HG02981 (cell line): ENCODE measurements around the gene FNDC11.

Experiments used
- ATAC-seq: cut with Tn5 transposase; IDR thresholded peaks from one replicate; pipeline ENCODE4 v1.9.1; 2021; ENCODE audit warnings: mild to moderate bottlenecking, moderate library complexity; ENCODE audit not compliant: unreplicated experiment

The FNDC11 gene

DNA sequence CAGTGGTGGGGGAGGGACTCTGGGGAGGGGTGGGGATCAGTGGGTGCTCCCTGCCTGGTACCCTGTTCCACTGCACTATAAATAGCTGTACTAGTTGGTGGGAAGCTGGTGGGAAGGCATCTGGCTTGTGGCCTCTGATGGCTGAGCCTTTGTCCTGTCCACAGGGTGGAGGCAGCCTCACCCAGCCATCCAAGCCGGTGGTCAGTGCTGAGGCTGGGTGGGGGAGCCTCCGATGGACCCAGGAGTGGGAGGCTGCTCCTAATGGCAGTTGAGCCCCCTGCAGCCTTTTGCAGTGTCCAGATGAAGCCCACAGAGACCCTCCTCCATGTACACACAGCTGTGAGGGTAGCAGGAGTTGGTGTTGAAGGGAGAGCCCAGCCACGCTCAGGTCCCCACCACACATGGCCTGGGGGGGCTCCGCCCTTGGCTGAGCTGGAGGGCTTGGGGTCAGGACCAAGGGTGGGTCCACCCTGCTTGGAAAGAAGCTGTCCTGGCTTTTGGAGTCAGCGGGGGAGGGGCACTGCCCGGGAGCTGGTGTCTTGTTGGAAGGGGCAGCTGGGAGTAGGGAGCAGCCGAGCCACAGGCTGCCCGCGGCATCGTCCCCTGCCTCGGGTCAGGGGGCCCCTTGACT is 30.9 kb upstream of the FNDC11 start:
- ATAC-seq, result no peak

DNA sequence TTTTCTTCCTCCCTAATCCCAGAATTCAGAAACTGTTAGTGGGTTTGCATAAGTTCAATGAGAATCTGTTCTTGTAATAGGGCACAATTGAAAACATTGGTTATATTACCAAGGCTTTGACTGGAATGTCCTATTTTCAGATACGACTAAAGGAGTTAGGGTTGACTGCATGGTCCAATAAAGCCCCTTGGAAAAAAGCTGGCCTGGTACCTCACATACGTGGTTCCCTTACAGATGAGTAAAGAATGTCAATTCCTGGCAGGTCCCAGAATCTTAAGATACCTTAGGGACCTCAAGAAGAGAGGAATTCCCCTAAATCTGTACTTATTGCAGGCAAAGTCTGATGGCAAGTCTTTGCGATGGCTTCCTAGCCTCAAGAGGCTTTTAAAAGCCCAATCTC is 28.8 kb upstream of the FNDC11 start:
- ATAC-seq, result no peak

DNA sequence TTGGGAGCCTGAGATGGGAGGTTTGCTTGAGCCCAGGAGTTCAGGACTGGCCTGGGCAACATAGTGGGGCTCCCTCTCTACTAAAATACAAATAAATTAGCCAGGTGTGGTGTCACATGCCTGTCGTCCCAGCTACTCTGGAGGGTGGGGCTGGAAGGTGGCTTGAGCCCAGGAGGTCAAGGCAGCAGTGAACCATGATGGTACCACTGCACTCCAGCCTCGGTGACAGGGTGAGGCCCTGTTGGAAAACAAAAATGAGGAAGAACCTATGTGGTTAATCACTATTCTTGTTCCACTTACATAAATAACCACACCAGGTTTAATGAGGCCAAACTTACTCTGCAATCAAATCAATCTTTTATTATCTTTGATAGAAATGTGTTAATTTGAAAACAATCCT is 28.0 kb upstream of the FNDC11 start:
- no peak for ATAC-seq

DNA sequence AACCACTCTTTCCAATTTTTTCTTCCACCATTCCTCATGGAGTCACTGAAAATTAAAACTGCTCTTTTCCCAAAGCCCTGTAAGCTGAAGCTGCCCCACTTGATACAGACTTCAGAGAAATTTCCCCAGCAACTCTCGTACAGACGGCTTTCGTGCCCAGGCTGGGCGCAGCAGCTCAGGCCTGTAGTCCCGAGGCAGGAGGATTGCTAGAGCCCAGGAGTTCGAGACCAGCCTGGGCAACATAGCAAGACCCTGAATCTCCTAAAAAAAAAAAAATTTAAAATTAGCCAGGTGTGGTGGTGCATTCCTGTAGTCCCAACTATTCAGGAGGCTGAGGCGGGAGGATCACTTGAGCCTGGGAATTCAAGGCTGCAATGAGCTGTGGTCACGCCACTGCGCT is 26.8 kb upstream of the FNDC11 start:
- no peak for ATAC-seq

DNA sequence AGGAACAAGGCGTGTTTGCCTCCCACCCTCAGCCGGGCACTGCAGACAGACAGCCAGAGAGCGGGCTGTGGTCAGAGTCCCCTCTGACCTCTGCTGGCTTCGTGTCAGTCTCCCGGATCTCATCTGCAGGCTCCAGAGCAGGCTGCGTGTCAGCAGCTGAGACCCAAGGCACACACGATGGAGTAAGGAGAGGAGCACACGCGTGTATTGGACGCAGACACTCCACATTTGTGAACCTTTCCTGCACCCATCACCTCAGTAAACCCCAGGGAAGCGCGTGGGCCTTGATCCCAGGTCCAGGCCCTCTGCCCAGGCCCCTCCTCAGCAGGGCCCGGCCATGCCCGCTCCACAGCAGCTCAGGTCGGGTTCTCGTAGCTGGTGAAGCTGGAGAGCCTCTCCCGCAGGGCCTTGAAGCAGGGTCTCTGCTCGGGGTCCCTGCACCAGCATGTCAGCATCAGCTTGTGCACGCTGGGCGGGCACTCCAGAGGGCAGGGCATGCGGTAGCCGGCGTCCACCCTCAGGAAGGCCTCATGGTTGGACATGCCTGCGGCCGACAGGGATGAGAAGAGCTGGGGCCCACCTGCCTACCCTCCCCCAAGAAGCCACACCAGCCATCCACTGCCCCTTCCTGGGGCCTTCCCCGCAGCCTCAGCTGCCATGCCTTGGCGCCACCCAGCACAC is 24.6 kb upstream of the FNDC11 start:
- ATAC-seq, result no peak

DNA sequence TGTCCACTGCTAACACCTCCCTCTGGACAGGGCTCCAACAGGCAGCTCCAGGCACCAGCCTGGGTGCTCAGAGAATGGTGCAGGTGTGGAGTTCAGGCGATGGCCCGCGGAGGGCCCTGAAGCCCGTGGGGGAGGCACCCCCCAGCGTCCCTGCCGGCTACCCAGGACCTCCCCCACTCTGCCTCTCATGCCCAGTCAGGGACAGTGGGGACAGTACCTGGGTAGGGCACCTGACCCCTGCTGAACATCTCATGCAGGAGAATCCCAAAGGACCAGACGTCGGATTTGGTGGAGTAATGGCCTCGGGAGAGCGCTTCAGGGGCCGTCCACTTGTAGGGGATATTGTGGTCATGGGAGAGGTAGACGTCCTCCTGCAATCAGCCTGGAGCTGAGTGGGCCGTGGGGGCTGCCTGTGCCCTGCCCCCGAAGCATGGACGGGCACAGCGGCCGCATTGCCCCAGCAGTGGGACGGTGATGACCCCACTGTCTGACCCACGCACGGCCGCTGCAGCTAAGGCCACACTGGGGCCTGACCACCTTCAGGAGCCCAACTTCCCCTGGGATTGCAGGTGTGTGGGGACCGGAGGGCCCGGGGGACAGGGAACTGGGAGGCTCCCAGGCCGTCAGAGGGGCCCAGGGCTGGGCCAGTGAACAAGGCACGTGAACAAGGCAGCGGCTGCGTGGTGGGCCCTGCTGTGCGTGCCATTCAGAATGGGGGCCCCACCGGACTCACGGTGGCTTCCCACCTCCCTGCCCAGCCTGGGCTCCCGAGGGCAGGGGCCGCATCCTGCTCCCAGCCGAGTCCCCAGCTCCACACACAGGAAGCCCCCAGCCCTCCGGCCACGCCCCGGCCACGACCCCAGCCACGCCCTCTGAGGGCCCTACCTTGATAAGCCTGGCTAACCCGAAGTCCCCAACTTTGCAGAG is 23.8 kb upstream of the FNDC11 start:
- no peak for ATAC-seq

DNA sequence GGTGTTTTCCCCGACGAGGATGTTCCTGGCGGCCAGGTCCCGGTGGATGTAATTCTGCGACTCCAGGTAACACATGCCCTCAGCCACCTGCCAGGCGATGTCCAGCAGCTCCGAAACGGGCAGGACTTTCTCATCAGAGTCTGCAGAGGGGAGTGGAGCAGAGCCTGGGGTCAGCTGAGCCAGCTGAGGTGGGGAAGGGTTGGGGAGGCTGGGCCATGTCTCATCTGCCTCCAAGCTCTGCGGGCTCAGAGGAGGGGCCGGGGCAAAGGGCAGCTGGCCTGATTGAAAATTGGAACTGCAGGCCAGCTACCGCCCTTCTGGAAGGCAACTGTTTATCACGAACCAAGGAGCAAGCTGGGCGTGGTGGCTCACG is 23.2 kb upstream of the FNDC11 start:
- no peak for ATAC-seq

DNA sequence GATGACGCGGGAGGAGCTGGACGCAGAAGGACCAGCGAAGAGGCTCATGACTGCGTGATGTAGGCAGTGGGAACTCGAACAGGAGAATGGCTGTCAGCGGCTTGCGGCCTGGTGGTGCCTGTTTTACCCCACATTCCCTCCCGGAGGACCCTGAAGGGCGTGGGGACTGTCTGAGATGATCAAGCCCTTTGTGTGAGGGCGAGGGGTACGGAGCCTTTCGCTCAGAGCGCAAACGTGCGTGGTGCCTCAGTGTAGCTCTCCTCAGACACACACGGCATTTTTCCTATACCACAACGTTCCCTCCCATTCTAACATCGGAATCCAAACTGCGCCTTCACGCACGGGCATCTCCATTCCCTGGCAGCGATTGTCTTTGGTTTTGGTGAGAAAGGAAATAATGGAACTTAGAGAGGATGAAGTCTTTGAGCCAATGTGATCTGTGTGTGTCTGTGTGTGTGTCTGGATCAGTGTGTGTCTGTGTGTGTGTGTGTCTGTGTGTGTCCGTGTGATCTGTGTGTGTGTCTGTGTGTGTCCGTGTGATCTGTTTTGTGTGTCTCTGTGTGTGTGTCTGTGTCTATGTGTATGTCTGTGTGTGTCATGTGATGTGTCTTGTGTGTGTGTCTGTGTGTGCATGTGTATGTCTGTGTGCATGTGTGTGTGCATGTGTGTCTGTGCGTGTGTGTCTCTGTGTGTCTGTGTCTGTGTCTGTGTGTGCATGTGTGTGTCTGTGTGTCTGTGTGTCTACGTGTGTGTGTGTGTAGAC is 22.1 kb upstream of the FNDC11 start:
- no peak for ATAC-seq

DNA sequence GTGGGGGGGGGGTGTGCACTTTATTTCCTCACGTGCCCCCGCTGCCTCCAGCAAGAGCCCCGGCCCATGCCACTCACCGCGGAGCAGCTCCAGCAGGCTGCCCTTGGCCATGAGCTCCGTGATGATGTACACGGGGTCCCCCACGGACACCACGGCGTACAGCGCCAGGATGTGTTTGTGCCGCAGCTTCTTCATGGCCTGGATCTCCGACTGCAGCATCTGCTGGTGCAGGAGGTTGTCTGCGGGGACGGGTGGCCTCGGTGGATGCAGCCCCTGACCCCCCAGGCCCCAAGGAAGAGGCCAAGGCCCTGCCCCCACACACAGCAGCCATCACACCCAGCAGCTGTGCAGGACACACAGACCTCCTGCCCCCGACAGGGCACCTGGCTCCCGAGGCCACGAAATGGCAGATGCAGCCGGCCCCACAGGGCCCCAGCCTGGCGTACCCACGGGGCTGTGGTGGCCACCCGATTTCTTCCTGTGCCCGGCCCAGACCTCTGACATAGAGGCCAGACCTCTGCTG is 21.4 kb upstream of the FNDC11 start:
- ATAC-seq, result no peak

DNA sequence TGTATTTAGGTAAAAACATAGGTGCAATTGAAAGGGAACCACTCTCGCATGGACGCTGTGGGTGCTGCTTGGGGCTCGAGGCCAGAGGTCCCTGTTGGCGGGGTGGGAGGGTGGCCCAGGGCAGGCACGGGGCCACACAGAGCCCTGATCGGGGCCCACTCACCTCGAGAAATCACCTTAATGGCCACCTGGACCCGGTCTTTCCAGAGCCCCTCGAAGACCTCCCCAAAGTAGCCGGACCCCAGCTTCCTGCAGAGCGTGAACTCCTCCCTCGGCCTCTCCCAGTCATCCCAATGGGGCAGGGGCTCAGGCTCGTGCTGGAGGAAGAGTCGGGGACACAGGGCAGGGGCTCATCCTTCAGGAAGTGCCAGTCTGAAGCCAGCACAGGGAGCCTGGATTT is 20.6 kb upstream of the FNDC11 start:
- no peak for ATAC-seq

DNA sequence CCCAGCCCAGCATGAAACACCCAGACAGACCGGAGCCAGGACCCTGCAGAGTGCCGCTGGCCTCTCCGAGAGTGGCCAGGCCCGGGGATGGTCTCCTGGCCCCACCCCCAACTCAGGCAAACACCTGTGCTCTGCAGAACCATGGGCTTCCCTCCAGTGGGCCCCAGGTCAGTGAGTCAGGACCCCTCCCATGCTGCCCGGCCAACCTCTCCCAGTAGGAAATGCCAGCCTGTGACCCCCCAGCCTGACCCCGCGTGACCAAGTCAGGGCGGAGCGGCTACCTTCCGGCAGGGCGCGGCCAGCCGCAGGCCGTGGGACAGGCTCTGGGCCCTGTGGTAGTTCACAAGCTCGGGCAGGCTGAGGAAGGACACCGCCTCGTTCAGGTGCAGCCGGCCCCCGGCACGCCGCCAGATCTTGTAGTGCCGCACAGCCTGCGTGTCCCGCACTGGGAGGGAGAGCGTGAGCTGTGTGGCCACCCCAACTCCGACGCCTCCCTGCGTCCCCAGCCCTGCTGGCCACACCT is 20.0 kb upstream of the FNDC11 start:
- no peak for ATAC-seq

DNA sequence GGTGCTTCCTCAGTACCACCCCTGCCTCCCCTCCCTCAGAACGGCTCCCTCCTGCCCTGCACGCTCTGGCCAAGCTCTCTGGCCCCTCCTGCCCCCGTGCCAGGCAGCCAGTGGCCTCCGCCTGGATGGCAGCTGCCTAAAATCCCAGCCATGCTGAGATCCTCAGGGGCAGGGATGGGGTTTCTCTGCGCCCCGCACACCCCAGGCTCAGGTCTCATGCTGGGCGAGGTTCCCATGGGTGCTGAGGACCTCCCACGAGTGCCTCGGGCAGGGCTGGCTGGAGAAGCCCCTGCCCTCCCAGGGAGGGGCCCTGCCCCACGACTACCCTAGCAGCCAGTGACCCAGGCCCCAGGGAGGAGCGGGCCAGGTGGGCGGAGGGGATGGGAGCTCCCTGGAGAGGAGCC is 19.5 kb upstream of the FNDC11 start:
- no peak for ATAC-seq

DNA sequence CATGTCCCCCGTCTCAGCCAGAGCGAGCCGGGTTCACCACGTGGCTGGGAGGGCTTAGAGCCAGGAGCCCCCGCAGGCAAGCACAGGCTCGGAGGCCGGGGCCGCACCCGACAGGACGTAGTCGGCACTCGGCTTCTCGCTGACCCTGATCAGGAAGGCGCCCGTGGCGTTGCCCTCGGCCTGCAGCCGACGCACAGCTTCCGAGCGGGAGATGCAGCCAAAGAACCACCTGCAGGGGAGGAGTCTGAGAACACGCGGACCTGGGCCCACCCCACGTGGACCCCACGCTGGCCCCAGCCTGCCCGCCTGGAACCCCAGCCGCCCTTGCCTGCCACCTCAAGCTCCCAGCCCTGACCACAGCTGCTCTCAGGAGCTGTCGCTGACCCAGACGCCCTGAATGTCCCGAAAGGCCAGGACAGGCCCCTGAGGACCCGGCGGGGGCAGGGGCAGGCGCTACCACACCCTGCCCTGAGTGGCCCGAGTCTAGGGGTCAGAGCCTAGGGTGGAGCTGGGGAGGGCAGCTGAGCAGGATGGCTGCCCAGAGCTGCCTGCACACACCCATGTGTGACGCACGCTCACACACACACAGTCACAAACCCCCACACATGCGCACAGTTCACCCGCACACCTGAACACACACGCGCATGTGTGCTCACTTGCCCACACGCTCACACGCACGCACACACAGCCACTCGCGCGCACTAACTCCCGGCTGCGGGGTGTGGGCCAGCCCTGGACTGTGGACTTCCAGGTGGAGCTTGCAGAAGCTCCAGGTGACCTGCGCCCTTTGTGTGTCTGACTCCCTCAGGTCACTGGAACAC is 18.9 kb upstream of the FNDC11 start:
- no peak for ATAC-seq

DNA sequence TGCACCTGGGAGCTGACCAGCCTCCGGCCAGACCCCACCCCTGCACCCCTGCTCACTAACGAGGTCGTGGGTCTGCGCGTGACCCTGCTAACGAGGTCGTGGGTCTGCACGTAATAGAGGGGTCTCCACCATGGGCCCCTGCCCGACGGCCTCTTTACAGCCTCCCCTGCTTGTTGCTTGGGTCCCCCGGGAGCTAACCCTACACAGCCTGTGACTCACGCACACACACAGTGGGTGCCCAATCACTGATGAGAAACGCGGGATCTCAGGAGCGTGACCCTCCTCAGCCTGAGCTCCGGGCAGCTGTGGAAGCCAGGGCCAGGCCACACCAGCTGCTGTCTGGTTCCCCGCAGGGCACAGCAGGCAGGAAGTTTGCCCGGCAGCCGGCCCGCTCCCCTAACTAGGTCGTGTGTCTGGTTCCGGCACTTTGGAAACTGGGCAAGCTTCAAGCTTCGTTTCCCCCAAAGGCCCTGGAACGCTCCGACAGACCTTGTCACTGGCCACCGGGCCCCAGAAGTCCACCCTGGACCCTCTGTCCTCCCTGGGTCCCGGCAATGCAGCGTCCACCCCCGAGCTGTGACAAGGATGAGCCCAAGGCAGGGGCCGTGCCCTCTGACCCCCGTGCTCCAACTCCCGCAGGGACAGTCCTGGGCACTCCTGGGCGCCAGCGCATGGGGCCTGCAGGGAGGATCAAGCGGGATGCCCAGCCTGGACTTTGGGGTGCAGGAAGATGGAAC is 17.6 kb upstream of the FNDC11 start:
- ATAC-seq, result no peak

DNA sequence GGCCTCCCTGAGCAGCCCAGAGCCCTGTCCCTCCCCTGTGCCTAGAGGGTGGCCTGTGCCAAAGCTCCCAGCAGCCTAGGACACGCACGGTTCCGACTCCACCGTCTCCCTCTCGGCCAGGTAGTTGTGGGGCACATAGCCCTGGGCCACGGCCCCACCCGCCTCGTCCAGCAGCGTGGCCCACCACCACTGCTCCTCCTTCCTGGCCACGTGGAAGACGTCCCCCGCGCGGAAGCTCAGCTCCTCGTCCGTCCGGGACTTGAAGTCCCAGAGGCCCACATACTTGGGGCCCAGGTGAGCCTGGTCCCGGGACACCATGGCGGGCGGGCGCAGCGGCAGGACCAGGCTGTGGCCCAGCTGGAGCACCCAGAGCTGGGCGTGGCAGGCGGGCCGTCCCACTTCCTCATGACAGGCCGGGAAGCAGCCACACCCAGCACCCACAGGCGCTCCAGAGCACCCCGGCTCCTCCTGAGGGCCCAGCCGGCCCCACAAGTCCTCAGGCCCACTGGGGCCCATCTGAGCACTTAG is 16.9 kb upstream of the FNDC11 start, which contains the start of gene PTK6:
Gene PTK6 (minus strand): TSS at position 380 of the 528 bp plus-strand sequence. CDS start 62 bp downstream, at position 318.
- ATAC-seq, result no peak

DNA sequence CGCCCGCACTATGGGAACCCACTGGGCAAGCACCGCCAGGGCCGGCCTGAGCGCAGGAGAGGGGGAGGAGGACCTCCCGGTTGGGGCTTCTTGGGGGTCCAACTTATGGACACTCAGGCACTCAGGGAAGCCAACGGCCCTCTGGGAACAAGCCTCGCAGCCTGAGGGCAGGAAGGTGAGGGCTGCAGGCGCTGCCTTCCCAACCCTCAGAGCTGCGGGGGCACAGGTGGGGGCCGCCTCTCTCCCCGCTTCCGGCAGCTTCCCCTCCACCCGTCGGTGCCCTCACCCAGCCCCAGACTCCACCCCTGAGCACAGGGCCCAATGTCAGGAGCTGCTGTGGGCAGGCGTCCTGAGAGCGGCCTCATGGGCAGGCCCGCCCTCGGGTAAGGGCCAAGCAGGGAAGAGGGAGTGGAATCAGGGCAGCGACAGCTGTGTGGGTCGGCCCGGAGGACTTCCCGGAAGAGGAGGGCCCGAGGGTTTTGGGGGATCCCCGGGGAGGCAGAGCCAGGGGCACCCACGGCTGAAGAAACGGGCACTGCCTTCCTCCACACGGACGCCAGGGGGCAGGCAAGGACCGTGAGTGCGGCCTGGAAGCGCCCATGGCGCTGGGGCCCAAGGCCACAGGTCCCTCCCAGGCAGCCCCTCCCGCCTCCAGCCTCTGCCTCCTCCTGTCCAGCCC is 16.3 kb upstream of the FNDC11 start:
- peak; percentile 79 for ATAC-seq

DNA sequence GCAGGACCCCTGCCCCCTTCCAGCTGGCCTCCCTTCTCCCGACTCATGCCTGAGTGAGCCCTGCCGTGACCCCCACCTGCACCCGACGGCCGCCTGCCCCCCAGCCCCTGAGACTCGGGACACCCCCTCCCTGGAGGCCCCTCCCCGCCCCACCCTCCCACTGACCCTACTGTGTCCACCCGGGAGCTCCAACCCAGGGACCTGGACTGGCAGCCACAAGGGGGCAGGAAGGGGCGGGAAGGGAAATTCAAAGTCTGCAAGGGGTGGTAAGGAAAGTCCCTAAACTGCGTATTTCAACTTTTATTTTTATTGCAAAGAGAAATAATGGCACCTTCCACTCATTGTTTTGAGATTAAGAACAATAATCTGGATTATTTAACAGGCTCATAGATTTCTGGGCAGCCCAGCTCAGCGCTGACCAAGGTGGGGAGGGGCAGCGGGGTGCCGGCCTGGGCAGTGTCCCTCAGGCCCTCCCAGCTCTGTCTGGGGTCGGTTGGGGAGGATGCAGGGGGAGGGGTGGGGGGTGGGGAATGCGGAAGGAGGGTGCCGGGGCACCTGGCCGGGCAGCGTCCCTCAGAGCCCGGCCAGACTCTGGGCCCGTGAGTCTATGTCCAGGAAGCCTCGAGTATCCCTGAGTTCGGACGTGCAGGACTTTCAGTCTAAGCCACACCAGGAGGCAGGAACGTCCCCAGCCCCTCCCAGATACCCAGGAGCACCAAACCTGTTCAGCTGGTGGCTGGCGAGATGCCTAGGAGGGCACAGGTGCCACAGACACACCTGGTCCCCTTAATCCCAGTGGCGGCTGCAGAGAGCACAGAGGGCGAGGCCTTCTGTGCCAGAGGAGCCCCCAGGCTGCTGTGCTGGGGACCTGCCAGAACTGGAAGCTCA is 15.5 kb upstream of the FNDC11 start:
- ATAC-seq, result peak; percentile 6
